Colonic mucosa (tissue), 4 donors: ENCODE data around the gene APC2. TPM values are rescaled to one million over a fixed set of nuclear protein-coding genes. Genes with fewer than 3 reads are reported as not detected.
A peak's percentile ranks its signal among the peaks of the same experiment; 100 is the strongest.

Source experiments
- DNase-seq: peaks from one replicate; pipeline ENCODE4 v3.0.0-alpha.2; 2020
- H3K27ac ChIP-seq: fragments of 200-600 bp; one replicate; pipeline ENCODE4 v1.8.0; 2021
- H3K27me3 ChIP-seq: fragments of 200-600 bp; one replicate; pipeline ENCODE4 v1.8.0; 2021
- H3K36me3 ChIP-seq: fragments of 200-600 bp; one replicate; pipeline ENCODE4 v1.8.0; 2021
- H3K4me1 ChIP-seq: fragments of 200-600 bp; one replicate; pipeline ENCODE4 v1.8.0; 2021; ENCODE audit warnings: mild to moderate bottlenecking
- H3K4me3 ChIP-seq: fragments of 200-600 bp; one replicate; pipeline ENCODE4 v1.8.0; 2021
- H3K9ac ChIP-seq, 2 donors: one replicate each; pipeline ENCODE4 v1.7.0; 2013; ENCODE audit warnings: control low read depth in 2 of 2, low read depth in 2 of 2, low read length in 2 of 2
- H3K9me3 ChIP-seq: fragments of 200-600 bp; one replicate; pipeline ENCODE4 v1.8.0; 2021
- CTCF ChIP-seq: fragments of 200-600 bp; IDR thresholded peaks from one replicate; pipeline ENCODE4 v1.8.0; 2022; ENCODE audit warnings: antibody characterized with exemption, mild to moderate bottlenecking
- intact Hi-C: fragments of 100-400 bp; cut with DNase I; formaldehyde crosslinking; loops from one replicate; pipeline ENCODE4 v1.14.1; 2022
- total RNA-seq, 2 donors: library from RNA; stranded (reverse); fragmentation: NEBNext Ultra II Directional in 1 of 2; extraction: Animal tissue kit (Norgen Biotek cat#: 25700) in 1 of 2; gene quantifications; one replicate each; pipeline ENCODE4 v1.2.1, GENCODE V29; 2021
- donor health status: healthy.
- donor health status: DM: no; HTN: no; CAD: no.
- donor health status: DM: no; HTN: no; CAD: no.

APC2 gene
- total RNA-seq, 2 donors from 2014 or later, result 0.05 to 0.42 TPM

GRCh38 chr19:1452802-1453524, 3.0 kb downstream of the APC2 start:
- Histone ChIP-seq H3K4me1 (peaks cover 3% of the 10 kb centered on the region), H3K9ac (no peak overlapping the region), H3K4me3 (no peak overlapping the region), H3K27ac (no peak overlapping the region), H3K27me3 (peaks cover 92% of the 10 kb centered on the region), H3K9me3 (no peaks in the 10 kb centered on the region), H3K36me3 (no peaks in the 10 kb centered on the region)
- no peak for DNase-seq
- TF ChIP-seq CTCF, result no peak
- intact Hi-C loops, result no loop called here

- H3K9ac ChIP-seq, result no peak overlapping the region
- H3K4me3 ChIP-seq, result no peak overlapping the region
- TF ChIP-seq CTCF, result no peak
- H3K4me1 ChIP-seq, result peaks cover 3% of the 10 kb centered on the region
- H3K36me3 ChIP-seq, result no peaks in the 10 kb centered on the region
- intact Hi-C loops, result no loop called here
- H3K27me3 ChIP-seq, result peaks cover 87% of the 10 kb centered on the region
- no peak overlapping the region for H3K27ac ChIP-seq
- no peaks in the 10 kb centered on the region for H3K9me3 ChIP-seq
- no peak for DNase-seq
These were observed 3.8 kb downstream of the APC2 start for GRCh38 chr19:1453525-1454364.

GRCh38 chr19:1455002-1455335, 5.0 kb downstream of the APC2 start:
- Histone ChIP-seq H3K36me3 (no peaks in the 10 kb centered on the region), H3K4me1 (peaks cover 3% of the 10 kb centered on the region), H3K27me3 (peaks cover 75% of the 10 kb centered on the region), H3K9ac (no peak overlapping the region), H3K27ac (no peak overlapping the region), H3K4me3 (no peak overlapping the region), H3K9me3 (no peaks in the 10 kb centered on the region)
- DNase-seq, result no peak
- intact Hi-C loops, result no loop called here
- TF ChIP-seq CTCF, result no peak

- DNase-seq, result peak; percentile 91
- intact Hi-C loops, result no loop called here
- Histone ChIP-seq H3K36me3 (no peaks in the 10 kb centered on the region), H3K9me3 (no peaks in the 10 kb centered on the region), H3K27me3 (peaks cover 69% of the 10 kb centered on the region), H3K27ac (no peak overlapping the region), H3K4me1 (peaks cover 3% of the 10 kb centered on the region), H3K4me3 (no peak overlapping the region), H3K9ac (no peak overlapping the region)
- TF ChIP-seq CTCF, result no peak
These were observed 5.6 kb downstream of the APC2 start for GRCh38 chr19:1455336-1456120.

GRCh38 chr19:1456121-1456900, 6.4 kb downstream of the APC2 start:
- no peak for TF ChIP-seq CTCF
- Histone ChIP-seq H3K27ac (no peak overlapping the region), H3K4me3 (no peak overlapping the region), H3K36me3 (no peaks in the 10 kb centered on the region), H3K4me1 (peaks cover 3% of the 10 kb centered on the region), H3K27me3 (peaks cover 62% of the 10 kb centered on the region), H3K9me3 (no peaks in the 10 kb centered on the region), H3K9ac (no peak overlapping the region)
- intact Hi-C loops, result no loop called here
- DNase-seq, result no peak
